HG03520 (cell line): ENCODE data around the gene ASAP2.

Experiments used
- ATAC-seq: cut with Tn5 transposase; IDR thresholded peaks from one replicate; pipeline ENCODE4 v1.9.1; 2021; ENCODE audit warnings: mild to moderate bottlenecking, moderate library complexity; ENCODE audit not compliant: unreplicated experiment

The ASAP2 gene

DNA sequence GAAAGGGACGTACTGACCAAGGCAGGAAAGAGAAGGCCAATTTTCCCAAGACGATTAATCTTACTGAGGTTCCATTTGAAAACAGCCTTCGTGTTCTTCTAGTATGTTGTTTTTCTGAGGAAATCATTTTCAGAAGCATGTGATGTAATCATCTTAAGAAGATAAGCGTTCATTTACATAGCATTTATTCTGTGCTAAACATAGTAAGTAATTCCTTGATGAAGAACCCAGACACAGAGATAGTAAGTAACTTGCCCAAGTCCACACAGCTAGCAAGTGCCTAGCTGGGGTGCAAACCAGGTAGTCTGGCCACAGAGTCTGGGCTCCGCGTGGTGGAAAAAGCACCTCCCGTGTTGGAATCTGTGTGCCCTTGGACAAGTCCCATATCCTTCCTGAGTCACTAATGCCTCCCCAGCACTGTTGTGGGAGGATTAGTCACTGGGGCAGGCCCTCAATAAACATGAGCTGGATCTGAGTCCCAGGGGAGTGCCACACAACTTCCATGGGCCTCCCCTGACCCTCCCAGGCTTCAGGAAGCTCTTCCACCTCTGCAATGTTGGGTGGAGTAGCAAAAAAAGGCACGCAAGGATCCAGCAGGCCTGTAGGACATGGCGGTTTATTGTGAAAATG is 26.9 kb upstream of the ASAP2 start:
- ATAC-seq, result no peak

DNA sequence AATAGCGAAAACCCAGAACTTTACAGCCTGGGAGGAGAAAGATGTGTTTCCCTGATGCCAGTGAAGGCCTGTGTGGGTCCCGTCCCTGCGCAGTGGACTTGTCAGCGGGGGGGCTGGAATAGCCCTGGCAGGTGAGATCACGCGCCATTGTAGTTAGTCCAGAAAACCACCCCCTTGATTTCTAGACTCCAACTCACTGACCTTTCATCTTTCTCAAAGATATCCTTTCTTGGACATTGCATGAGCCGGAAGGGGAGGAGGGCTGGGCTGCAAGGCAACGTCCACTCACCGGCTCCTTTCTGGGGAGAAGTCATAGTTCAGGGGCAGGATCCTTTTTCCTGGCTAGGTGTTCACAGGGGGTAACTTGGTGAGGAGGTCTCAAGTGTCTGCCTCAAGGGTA is 22.3 kb upstream of the ASAP2 start:
- no peak for ATAC-seq

DNA sequence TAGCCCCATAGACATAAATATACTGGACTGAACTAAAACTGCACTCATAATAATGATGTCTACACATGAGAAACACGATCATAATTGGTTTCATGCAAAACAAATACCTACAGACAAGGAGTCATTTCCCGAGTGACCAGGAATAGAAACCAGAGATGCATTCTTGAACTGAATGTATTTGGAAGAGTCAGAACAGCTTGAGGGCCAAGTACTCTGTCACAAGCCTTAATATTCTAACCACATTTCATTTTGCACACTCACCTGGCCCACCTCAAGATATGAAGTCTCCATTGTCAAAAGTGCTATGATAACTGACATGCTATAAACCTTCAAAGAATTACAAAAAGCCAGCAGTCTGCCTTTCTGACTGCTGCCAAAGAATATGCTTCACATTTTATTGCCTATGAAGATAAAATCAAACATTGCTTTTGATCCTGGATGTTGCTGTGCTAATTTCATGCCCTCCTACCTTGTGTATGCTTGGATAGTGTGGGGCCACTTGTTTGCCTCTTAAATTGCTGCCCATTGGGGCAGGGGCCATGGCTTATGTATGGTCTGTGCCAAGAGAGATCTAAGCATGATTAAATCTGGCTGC is 18.9 kb upstream of the ASAP2 start:
- no peak for ATAC-seq

DNA sequence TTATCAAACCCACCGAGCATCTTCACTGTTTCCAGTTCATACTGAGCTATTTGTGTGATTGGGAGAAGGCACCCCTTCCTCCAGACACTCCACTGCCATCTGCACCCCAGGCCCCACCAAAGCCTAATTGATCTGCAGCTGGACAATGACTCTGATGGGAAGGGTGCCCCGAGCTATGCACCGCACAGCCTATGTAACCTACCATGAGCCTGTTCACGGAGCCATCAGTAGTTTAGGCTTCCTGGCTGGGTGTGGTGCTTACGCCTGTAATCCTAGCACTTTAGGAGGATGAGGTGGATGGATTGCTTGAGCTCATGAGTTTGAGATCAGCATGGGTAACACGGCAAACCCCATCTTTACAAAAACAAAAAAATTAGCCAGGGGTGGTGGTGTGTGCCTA is 17.8 kb upstream of the ASAP2 start:
- ATAC-seq, result no peak

DNA sequence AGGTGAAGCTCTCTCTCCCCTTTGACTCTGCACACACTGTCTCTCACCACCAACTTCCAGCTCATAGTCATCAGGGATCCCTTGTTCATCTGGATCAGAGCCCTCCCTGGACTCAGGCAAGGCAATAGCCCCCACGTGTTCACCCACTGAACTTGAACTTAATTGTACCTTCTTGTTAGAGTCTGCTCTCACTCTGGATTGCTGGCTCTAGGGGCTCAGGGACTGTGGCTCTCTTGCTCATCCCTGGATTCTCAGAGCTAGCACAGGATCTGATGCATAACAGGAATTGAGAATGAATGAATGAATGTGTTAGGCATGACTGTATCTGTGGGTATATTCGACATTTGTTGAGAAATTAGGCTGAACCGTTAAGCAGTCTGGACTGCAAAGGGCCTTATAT is 16.7 kb upstream of the ASAP2 start:
- no peak for ATAC-seq

DNA sequence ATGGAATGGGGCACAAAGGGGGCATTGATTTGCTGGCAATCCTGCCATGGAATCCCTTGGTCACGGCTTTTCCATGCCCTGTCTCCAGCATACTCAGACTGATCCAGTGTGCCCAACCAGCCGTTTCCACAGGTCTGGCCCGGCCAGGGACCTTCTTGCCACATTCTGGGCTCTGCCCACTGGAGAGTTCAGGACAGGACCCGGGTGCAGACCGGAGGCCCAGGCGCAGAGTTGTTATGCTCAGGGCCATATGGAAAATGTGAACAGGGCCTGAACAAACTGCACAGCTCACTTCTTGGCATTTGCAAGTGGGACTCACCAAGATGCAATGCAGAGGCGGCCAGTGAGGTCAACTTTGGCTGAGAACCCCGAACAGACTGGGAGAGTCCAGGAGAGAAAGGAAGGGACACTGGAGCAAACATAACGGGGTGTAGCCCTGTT is 15.6 kb upstream of the ASAP2 start:
- no peak for ATAC-seq

DNA sequence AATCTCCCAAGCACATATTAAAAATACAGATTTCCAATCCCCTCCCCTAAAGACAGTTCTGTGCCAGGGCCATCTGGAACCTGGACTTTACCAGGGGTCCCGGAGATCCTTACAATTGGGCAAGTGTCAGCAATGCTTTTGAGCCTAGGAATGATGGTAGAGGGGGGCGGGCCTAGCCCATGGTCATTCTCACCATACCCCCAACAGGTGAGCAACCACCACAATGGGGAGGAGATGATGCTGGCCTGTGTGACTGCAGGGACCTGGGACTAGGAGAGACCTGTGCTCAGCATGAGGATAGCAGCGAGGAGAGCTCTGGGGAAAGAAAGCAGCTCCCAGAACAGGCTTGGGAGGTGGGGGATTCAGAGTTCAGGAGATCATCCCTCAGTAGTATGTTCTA is 13.9 kb upstream of the ASAP2 start:
- no peak for ATAC-seq

DNA sequence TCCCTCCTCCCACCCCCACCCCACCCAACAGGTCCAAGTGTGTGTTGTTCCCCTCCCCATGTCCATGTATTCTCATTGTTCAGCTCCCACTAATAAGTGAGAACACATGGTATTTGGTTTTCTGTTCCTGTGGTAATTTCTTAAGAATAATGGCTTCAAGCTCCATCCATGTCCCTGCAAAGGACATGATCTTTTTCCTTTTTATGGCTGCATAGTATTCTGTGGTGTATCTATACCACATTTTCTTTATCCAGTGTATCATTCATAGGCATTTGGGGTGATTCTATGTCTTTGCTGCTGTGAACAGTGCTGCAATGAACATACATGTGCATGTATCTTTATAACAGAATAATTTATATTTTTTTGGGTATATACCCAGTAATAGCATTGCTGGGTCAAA is 12.3 kb upstream of the ASAP2 start:
- ATAC-seq, result no peak

DNA sequence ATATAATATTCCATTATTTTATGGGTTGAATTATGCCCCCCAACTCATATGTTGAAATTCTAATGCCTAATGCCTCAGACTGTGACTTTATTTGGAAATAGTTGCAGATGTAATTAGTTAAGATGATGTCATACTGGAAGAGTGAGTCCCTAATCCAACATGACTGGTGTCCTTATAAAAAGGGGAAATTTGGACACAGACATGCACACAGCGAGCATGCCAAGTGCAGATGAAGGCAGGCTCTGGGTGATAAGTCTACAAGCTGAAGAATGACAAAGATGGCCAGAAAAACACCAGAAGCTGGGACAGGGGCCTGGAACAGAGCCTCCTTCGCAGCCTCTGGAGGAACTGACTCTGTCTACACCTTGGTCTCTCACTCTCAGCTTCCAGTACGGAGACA is 10.0 kb upstream of the ASAP2 start:
- ATAC-seq, result no peak

DNA sequence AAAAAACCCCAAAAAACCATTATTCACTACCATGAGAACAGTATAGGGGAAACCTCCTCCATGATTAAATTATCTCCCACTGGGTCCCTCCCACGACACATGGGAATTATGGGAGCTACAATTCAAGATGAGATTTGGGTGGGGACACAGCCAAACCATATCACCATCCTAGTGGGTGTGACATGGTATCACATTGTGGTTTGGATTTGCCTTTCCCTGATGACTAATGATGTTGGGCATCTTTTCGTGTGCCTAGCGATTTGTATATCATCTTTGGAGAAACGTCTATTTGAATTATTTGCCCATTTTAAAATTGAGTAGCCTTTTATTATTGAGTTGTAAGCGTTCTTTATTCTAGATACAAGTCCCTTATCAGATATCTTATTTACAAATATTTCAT is 8.7 kb upstream of the ASAP2 start:
- no peak for ATAC-seq

DNA sequence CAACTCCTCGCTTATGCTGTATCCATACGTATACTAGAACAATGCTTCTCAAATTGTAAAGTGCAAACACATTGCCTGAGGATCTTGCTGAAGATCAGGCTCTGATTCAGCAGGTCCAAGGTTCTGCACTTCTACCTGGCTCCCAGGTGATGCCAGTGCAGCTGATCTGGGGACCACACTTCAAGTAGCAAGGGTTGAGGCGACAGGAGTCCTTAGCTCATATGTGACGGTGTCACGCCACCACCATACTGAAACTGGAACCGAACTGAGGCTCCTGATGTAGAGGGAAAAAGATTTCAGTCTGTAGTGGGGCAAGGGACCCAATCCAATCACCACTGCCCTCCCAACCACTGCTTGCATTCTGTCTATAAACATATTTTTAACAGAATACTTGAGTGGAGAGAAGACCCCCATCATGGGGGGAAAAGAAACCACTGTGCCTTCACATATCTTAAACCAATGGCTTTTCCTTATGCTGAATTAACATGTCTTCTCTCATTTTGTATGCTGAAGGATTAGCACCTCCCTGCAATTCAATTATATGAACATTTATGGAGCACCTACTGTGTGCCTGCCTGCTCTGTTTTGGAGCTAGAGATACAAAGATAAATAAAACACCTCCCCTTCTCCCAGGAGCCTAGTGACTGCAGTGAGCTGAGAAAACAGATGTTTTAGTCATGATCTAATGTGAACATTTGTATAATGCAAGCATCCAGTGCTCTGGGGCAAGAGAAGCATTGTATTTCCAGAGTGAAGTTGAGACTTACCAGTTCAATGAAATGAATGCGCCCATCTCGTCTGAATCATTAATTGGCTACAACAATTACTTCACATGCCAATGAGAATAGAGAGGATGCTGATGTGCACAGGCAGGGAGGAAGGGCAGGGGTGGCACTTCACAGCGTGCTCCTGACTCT is 6.6 kb upstream of the ASAP2 start:
- ATAC-seq, result no peak

DNA sequence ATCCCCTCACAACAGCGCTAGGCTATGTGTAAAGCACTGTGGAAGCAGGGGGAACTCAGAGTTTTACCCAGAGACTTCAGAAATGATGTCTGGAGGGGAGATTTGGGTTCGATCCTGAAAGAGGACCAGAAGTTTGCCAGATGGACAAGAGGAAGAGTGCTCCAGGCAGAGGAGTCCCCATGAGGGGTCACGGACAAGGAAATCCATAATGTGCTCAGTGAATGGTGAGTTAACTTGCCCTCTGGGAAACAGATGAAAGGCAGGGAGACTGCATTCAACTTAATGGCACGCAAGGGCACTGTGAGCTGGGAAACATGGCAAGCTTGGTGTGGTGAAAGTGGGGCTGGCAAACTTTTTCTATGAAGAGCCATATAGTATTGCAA is 6.0 kb upstream of the ASAP2 start:
- ATAC-seq, result no peak

DNA sequence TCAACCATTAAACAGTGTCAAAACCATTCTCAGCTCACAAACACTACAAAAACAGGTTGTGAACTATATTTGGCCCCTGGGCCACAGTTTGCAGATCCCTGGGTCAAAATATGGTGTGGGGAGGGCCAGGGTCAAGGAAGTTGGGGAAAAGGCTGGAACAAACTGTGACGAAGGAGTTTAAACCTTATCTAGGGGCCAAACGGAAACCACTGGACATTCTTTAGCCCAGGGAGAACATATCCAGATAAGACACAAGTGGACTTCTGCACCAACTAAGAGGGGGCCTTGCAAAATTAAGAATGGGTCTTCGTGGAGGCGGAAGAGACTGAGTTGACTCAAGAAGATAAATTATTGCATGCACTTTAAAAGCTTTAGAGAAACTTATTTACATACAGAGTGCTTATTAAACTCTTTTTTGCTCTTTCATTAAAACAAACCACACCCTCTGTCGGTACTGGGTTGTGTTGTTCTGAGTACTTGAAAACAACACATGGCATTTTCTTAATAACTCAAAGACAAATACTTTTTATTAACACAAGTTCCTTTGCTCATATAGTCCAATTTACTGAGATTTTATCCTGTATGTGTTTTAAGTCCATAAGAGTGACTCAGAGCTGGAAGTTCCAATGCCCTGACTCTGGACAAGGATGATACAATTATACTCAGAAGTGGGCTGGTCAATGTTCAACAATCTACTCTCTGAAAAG is 5.3 kb upstream of the ASAP2 start:
- no peak for ATAC-seq

DNA sequence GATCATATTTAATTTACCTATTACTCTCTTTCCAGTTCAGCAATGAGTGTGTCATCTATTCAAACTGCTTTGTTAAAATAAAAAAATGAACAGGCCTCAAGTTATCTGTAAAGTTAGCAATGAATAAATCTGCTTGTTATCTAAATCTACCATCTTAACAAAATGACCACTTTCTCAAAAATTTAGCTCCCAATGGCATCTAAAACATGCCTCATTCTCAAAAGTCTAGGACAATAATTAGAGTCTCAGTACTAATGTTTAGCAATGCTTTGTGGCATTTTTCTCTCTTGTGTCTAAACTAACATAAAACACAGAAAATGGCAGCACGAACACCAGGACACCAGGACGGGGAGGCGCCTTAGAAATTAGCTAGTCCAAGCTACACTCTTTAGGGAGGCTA is 3.6 kb upstream of the ASAP2 start:
- no peak for ATAC-seq

DNA sequence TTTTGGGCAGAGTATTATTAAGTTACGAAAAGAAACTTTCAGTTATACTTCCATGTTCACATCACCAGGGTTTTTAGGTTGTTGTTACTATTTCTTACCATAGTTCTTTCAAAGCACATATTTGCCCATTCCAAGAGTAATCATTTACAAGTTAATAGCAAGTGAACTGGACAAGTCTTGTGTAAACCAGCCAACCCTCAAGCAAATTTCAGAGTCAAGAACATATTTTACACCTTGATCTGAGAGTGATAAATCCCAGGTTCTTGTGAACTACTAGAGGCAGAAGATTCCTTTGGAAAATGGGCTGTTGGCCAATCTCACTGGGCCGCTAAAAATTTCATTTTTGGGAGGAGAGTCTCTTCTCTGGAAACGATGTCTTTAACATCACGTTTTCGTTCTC is 2.7 kb upstream of the ASAP2 start:
- no peak for ATAC-seq

DNA sequence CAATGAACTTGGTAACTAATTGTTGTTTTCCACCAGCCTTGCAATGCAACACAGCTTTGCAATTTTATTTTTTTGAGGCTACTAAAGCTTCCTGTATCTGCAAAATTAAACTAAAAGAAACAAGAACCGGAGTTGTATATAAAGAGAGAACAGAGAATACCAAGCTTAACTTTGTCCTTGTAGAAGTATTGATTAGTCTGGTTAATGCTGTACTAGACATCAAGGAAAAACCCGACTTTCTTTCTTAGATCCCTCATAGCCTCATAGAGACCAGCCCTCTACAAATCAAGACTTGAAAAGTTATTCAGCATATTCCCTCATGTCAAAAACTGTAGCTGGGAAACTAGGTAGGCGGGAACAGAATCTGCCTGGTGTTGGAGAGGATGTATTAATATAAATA is 1.7 kb upstream of the ASAP2 start:
- ATAC-seq, result no peak

DNA sequence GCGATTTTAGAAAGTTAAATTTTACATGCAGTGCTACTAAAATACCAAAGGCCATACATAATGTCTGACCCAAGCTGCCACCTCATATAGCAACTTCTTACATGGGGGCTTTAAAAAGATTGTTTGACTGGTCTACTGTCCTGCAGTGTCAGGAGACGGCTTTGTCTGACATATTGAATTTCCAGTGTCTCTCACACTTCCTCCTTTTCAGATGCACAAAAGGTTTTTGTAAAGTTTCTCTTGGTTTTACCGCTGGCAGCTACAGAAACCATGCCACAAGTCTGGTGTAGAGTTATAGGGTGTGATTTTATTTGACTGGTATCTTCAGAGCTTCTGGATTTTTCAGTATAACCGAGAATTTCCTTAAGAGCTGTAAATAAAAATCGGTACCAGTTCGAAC is 1.1 kb upstream of the ASAP2 start:
- no peak for ATAC-seq

DNA sequence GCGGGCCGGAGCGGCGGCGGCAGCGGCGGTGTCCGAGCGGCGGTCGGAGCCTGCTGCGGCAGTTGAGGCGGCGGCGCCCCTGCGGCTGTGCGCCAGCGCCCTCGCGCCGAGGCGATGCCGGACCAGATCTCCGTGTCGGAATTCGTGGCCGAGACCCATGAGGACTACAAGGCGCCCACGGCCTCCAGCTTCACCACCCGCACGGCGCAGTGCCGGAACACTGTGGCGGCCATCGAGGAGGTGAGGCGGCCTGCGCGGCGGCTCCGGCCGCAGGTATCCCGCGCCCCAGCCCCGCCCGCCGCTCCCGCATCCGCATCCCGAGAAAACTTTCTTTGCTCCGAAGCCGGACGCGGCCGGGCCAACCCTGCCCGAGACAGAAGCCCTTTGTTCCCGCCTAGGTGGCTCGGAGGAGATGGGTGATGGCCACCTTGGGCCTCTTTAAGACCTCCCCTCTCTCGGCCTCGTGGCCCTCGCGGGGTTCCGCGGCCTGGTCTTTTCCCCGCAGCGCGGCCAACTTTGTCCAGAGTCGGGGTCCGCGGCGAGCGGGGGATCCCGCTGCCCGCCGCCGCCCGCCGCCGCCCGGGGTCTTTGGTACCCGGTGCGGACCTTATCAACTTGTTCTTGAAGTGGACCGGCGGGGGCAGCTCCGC is 504 bp downstream of the ASAP2 start:
- ATAC-seq, result no peak

DNA sequence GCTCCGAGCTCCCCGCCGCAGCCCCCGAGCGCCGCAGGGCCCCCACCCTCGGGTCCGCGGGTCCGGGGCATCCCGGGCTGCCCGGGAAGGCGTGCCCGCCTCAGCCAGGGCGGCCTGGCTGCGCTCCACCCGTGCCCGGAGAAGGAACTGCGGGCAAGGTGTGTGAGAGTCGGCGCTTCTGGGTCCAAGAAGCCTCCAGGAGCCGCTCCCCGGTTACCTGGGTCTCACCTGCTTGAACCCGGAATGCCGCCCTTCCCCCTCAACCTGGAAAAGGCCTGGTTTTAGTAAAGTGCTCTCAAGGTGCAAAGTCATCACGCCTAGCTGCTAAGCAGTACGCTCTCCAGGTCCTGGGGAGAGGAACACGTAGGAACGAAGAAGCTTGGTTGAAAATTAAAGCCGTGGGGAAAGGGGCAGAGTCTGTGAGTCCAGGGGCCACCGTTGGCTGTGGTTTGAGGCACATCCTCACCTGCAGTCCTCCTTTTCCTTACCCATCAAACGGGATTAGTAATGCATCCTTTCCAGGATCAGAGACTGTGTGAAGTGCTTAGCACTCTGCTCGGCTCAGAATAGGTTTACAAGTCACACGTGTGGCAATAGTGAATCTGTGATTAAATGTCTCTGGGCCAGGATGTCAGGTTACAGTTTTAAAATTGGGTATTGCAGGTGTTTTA is 1.2 kb downstream of the ASAP2 start:
- no peak for ATAC-seq

DNA sequence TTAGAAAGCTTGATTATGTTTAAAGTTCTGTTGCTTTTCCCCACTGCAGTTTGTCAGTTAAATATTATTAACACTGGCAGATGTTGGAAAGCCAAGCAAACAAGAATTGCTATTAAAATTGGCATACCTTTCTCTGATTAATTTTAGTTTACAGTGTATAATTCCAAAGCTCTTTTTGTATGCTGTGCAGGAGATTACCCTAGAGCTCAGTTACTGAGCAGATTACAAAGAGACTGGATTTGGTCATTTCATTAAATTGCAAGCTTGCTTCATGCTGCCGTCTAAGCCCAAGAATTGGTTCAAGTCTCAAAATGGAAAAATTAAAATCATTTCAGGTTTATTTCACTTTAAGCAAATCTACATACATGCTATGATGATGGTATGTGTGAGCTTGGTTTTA is 2.3 kb downstream of the ASAP2 start:
- no peak for ATAC-seq

DNA sequence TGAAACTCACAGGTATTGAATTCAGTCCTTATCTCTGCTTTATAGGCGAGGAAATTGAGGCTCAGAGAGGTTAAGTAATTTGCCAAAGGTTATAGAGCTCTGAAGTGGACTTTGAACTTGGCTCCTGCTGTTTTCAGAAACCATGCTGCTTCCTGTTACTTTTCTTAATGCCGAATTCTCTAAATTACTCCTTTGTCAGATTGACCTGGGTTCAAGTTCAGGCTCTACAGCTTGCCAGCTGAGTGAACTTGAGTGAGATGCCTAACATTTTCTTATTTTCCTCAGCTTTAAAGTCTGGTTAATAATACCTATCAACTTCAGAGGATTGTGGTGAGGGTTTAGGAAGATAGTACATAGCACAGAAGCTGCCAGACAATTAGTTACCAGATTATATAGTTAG is 3.4 kb downstream of the ASAP2 start:
- no peak for ATAC-seq
